Neural crest cell (in vitro differentiated cells): ENCODE measurements around the gene AGTPBP1. TPM values are rescaled to one million over a fixed set of nuclear protein-coding genes. Genes with fewer than 3 reads are reported as not detected.
"Not testable (repeated sequence)": the region's sequence is repeated elsewhere in the genome, so short reads cannot be mapped to it uniquely, and the experiment has no call there.

ENCODE experiments used
- DNase-seq: peaks from one replicate; pipeline ENCODE4 v3.0.0; 2021; ENCODE audit warnings: low read depth, mixed read lengths, low spot score
- H3K27ac Mint-ChIP-seq: one replicate; pipeline ENCODE4 v1.8.0; 2021; ENCODE audit warnings: mild to moderate bottlenecking, mixed read lengths; ENCODE audit not compliant: unreplicated experiment
- H3K27me3 Mint-ChIP-seq: 2 replicates; pipeline ENCODE4 v1.8.0; 2021; ENCODE audit warnings: low read depth, mild to moderate bottlenecking, mixed read lengths
- H3K36me3 Mint-ChIP-seq: 2 replicates; pipeline ENCODE4 v1.8.0; 2021; ENCODE audit warnings: low read depth, mild to moderate bottlenecking, mixed read lengths
- H3K4me1 Mint-ChIP-seq: 2 replicates; pipeline ENCODE4 v1.8.0; 2021; ENCODE audit warnings: mixed read lengths
- H3K4me3 Mint-ChIP-seq: one replicate; pipeline ENCODE4 v1.8.0; 2021; ENCODE audit warnings: mild to moderate bottlenecking, mixed read lengths
- H3K9me3 Mint-ChIP-seq: 2 replicates; pipeline ENCODE4 v1.8.0; 2021; ENCODE audit warnings: mixed read lengths
- CTCF ChIP-seq: fragments of 200-600 bp; sonication (generic); conservative IDR thresholded peaks from 2 replicates; pipeline ENCODE4 v1.5.0; 2021; ENCODE audit warnings: antibody characterized with exemption, mild to moderate bottlenecking
- total RNA-seq: library from RNA; stranded (reverse); gene quantifications from 2 replicates; pipeline ENCODE4 v1.2.1, GENCODE V29; 2021

Gene AGTPBP1
- total RNA-seq, 1 donor from 2014 or later, result 43.0 TPM

- no peaks in the 10 kb centered on the region for H3K27me3 Mint-ChIP-seq
- H3K4me3 Mint-ChIP-seq, result no peak overlapping the region
- peaks cover 23% of the 10 kb centered on the region for H3K4me1 Mint-ChIP-seq
- H3K27ac Mint-ChIP-seq, result no peak overlapping the region
- TF ChIP-seq CTCF, result no peak
- peaks cover 17% of the 10 kb centered on the region for H3K36me3 Mint-ChIP-seq
- DNase-seq, result no peak
- peaks cover 2% of the 10 kb centered on the region for H3K9me3 Mint-ChIP-seq
Measured at GRCh38 chr9:85727500-85727899, 14.3 kb downstream of the AGTPBP1 start.

GRCh38 chr9:85726737-85727136, 15.0 kb downstream of the AGTPBP1 start:
- TF ChIP-seq CTCF, result no peak
- H3K4me1 Mint-ChIP-seq, result peaks cover 23% of the 10 kb centered on the region
- peaks cover 2% of the 10 kb centered on the region for H3K9me3 Mint-ChIP-seq
- no peaks in the 10 kb centered on the region for H3K27me3 Mint-ChIP-seq
- peaks cover 23% of the 10 kb centered on the region for H3K36me3 Mint-ChIP-seq
- H3K4me3 Mint-ChIP-seq, result no peak overlapping the region
- no peak for DNase-seq
- H3K27ac Mint-ChIP-seq, result no peak overlapping the region

- peaks cover 23% of the 10 kb centered on the region for H3K4me1 Mint-ChIP-seq
- peak; percentile 60 for DNase-seq
- peaks cover 8% of the 10 kb centered on the region for H3K9me3 Mint-ChIP-seq
- no peak for TF ChIP-seq CTCF
- no peak overlapping the region for H3K4me3 Mint-ChIP-seq
- H3K27ac Mint-ChIP-seq, result peak overlapping the region; percentile 52
- no peaks in the 10 kb centered on the region for H3K27me3 Mint-ChIP-seq
- H3K36me3 Mint-ChIP-seq, result peaks cover 34% of the 10 kb centered on the region
Measured at GRCh38 chr9:85723215-85723614, 18.5 kb downstream of the AGTPBP1 start.

GRCh38 chr9:85719411-85719810, 22.3 kb downstream of the AGTPBP1 start:
- peaks cover 31% of the 10 kb centered on the region for H3K36me3 Mint-ChIP-seq
- H3K4me1 Mint-ChIP-seq, result peaks cover 14% of the 10 kb centered on the region

GRCh38 chr9:85717818-85718217, 23.9 kb downstream of the AGTPBP1 start:
- not testable (repeated sequence) for H3K27ac Mint-ChIP-seq, H3K27me3 Mint-ChIP-seq, H3K9me3 Mint-ChIP-seq, H3K4me3 Mint-ChIP-seq, H3K4me1 Mint-ChIP-seq, DNase-seq
- H3K36me3 Mint-ChIP-seq, result peaks cover 22% of the 10 kb centered on the region

More at GRCh38 chr9:85719411-85719810, 22.3 kb downstream of the AGTPBP1 start:
- H3K27me3 Mint-ChIP-seq, H3K27ac Mint-ChIP-seq, DNase-seq, H3K4me3 Mint-ChIP-seq, H3K9me3 Mint-ChIP-seq: not testable (repeated sequence)

- no peak for TF ChIP-seq CTCF
- Mint-ChIP-seq H3K27ac (no peak overlapping the region), H3K4me3 (no peak overlapping the region), H3K9me3 (peaks cover 8% of the 10 kb centered on the region), H3K27me3 (no peaks in the 10 kb centered on the region), H3K4me1 (no peaks in the 10 kb centered on the region), H3K36me3 (peaks cover 18% of the 10 kb centered on the region)
- no peak for DNase-seq
Measured at GRCh38 chr9:85717220-85717619, 24.5 kb downstream of the AGTPBP1 start.
